Neural progenitor cell (in vitro differentiated cells): ENCODE data around the gene CTDSP2.

Experiments used
- CTCF ChIP-seq: fragments of 200-600 bp; sonication (generic); IDR thresholded peaks from 2 replicates; pipeline ENCODE4 v1.5.1; 2017; ENCODE audit warnings: antibody characterized with exemption, mild to moderate bottlenecking
- EZH2phosphoT487 ChIP-seq: fragments of 200-600 bp; sonication (generic); IDR thresholded peaks from 2 replicates; pipeline ENCODE4 v1.6.1; 2017; ENCODE audit warnings: antibody characterized with exemption

- no peak for TF ChIP-seq CTCF
- TF ChIP-seq EZH2phosphoT487: no peak
Observed at GRCh38 chr12:57781244-57781643, 65.3 kb downstream of the CTDSP2 start.
